NB4 (cell line): ENCODE measurements around the gene ARL8A.

Experiments
- DNase-seq: peaks from one replicate; pipeline ENCODE4 v3.0.0; 2010; ENCODE audit warnings: low read depth
- H3K4me3 ChIP-seq: one replicate; pipeline ENCODE4 v1.5.1; 2011; ENCODE audit warnings: mild to moderate bottlenecking, low read depth, low read length, moderate library complexity
- MYC ChIP-seq: IDR thresholded peaks from 2 replicates; pipeline ENCODE4 v1.6.1; 2011; ENCODE audit warnings: low read depth, low read length
- POLR2A ChIP-seq: IDR thresholded peaks from 2 replicates; pipeline ENCODE4 v1.6.1; 2011; ENCODE audit warnings: mild to moderate bottlenecking; ENCODE audit not compliant: insufficient read length; ENCODE audit errors: extremely low read depth
- TF ChIP-seq, protein P1 (sequence below): IDR thresholded peaks from 2 replicates; pipeline ENCODE4 v1.6.1; 2011; ENCODE audit warnings: low read depth, low read length
- TF ChIP-seq, protein P2 (sequence below): IDR thresholded peaks from one replicate; pipeline ENCODE4 v1.5.1; 2012; ENCODE audit warnings: low read depth, low read length

ARL8A gene

DNA sequence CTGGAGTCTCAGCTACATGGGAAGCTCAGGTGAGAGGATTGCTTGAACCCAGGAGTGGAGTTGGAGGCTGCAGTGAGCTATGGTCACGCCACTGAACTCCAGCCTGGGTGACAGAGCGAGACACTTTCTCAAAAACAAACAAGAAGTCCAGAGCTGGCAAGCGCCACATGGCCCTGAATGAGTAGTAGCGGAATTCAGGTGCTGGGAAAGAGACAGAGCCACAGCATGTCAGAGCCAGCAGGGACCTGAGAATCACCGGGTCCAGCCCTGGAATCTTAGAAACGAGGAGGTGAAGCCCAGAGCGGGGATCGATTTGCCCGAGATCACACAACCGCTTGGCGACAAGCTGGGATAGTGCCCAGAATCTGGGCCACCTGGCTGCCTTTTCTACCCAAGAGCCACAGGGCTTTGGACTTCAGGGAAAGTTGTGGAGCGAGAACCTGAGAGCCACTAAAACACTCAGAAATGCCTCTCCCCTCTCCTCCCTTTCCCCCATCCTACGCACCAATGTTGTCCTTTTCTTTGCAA, 9.8 kb downstream of the ARL8A start:
- TF ChIP-seq, protein P1, sequence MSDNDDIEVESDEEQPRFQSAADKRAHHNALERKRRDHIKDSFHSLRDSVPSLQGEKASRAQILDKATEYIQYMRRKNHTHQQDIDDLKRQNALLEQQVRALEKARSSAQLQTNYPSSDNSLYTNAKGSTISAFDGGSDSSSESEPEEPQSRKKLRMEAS = no peak
- TF ChIP-seq, protein P2, sequence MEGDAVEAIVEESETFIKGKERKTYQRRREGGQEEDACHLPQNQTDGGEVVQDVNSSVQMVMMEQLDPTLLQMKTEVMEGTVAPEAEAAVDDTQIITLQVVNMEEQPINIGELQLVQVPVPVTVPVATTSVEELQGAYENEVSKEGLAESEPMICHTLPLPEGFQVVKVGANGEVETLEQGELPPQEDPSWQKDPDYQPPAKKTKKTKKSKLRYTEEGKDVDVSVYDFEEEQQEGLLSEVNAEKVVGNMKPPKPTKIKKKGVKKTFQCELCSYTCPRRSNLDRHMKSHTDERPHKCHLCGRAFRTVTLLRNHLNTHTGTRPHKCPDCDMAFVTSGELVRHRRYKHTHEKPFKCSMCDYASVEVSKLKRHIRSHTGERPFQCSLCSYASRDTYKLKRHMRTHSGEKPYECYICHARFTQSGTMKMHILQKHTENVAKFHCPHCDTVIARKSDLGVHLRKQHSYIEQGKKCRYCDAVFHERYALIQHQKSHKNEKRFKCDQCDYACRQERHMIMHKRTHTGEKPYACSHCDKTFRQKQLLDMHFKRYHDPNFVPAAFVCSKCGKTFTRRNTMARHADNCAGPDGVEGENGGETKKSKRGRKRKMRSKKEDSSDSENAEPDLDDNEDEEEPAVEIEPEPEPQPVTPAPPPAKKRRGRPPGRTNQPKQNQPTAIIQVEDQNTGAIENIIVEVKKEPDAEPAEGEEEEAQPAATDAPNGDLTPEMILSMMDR = no peak
- TF ChIP-seq MYC (no peak), POLR2A (no peak)
- no peak overlapping the region for H3K4me3 ChIP-seq
- DNase-seq = no peak

DNA sequence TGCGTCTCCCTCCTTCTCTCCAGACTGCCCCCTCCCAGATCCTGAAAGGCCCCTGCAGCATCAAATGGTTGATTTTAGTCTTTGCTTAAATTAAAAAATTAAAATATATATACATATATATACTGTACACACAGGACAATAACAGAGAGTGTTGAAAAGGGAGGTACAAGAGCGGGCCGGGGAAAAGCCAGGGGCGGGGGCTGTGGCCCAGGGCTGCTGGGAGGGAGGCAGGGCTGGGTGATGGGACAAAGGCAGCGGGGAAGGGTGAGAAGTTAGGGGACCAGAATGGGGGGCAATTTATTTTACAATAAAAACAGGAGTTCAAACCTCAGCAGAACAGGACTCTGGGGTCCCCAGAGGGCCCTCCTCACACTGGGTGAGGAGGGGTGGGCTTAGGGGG, 10.5 kb downstream of the ARL8A start:
- H3K4me3 ChIP-seq = no peak overlapping the region
- DNase-seq = no peak
- no peak for TF ChIP-seq MYC
- no peak for TF ChIP-seq POLR2A
- TF ChIP-seq, protein P1 = no peak
- TF ChIP-seq, protein P2 = no peak

DNA sequence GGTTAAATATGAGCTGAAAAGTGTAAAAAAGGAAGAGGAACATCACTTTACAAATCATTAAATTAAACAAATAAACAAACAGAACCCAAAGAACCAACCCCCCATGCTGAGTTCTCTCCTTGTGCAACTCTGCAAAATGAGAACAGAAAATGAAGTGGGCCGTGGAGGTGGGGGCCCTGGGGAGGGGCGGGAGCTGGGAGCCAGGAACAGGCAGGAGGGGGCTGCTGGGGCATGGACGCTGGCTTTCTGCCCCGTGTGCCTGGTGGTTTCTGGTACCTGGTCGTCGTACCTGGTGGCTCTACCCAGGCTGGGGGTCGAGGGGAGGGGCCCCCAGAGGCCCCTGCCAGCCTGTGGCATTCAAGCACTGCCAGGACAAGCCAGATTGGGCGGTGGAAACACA, 11.0 kb downstream of the ARL8A start:
- DNase-seq = no peak
- no peak for TF ChIP-seq POLR2A
- TF ChIP-seq, protein P2 = no peak
- TF ChIP-seq, protein P1 = no peak
- TF ChIP-seq MYC = no peak
- H3K4me3 ChIP-seq = no peak overlapping the region

DNA sequence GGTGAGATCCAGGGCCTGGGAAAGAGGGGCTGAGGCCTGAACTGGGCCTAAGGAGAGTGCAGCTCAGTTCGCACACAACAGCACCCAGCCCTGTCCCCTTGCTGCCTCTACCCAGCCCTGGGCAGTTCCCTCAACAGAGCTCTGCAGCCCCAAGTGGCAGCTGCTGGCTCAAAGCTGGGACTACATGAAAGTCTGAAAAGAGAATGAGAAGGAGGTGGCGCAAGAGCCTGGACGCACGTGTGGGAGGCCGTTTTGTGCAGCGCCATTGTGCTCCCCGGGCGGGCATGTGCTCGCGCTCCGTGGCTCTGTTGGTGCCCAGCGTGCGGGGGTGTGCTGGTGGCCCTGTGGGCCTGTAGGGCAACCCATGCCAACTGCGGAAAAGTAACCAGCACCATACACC, 11.5 kb downstream of the ARL8A start:
- H3K4me3 ChIP-seq = no peak overlapping the region
- TF ChIP-seq POLR2A (no peak), MYC (peak; percentile 98)
- TF ChIP-seq, protein P1 = peak; percentile 95
- TF ChIP-seq, protein P2 = no peak
- DNase-seq = peak; percentile 76

DNA sequence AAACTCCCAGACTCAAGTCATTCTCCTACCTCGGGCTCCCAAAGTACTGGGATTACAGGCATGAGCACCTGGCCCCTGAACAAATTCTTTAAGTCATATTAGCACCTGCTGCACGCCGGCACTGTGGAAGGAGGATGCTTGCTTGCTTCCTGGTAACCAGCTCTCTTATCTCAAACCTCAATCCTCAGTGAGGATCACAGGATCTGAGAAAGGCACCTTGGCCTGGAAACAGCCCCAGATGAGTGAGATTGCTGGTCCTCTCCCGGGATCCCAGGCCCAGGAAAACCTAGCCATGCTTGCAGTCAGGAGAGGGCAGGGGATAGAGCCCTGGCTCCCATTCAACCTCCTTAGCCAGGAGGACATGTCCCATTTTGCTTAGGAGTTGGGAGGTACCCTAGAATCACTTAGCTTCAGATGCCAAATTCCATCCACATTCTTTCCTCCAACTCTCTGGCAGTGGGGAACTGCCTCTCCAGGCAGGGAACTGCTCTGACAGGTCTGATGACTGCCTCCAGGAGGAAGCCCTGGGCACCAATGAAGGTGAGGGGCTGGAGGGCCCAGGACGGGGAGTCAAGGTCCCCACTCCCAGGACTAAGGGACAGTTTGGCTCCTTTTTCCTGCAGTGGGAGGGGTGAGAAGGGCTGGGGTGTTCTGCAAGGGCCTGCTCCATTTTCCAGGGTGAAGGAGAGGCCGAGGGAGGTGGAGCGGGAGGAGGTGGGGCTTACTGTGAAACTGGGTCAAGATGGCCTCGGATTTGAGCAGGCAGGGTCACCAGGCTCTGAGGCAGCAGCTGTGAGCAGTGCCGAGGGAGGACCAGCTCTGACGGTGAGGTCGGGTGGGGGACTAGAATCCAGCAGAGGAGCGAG, 12.3 kb downstream of the ARL8A start:
- TF ChIP-seq, protein P2 = no peak
- TF ChIP-seq, protein P1 = no peak
- TF ChIP-seq POLR2A = no peak
- H3K4me3 ChIP-seq = no peak overlapping the region
- DNase-seq = no peak
